H9 (cell line): Measurements from ENCODE around the gene TBC1D13. TPM values are rescaled to one million over a fixed set of nuclear protein-coding genes. Genes with fewer than 3 reads are reported as not detected.
"Not testable (repeated sequence)": the region's sequence is repeated elsewhere in the genome, so short reads cannot be mapped to it uniquely, and the experiment has no call there.

Source experiments
- DNase-seq: peaks from one replicate; pipeline ENCODE4 v3.0.0-alpha.2; 2017
- H2AFZ ChIP-seq: one replicate; pipeline ENCODE4 v1.6.1; 2013; ENCODE audit warnings: mild to moderate bottlenecking, low read length, control low read depth, moderate library complexity
- H2AK5ac ChIP-seq: 2 replicates; pipeline ENCODE4 v1.6.1; 2013; ENCODE audit warnings: low read length, control low read depth, mixed read lengths; ENCODE audit not compliant: insufficient read length
- H2BK120ac ChIP-seq: one replicate; pipeline ENCODE4 v1.6.1; 2013; ENCODE audit warnings: low read depth, mild to moderate bottlenecking, low read length, control low read depth, inconsistent platforms; ENCODE audit not compliant: poor library complexity, severe bottlenecking
- H2BK12ac ChIP-seq: 2 replicates; pipeline ENCODE4 v1.6.1; 2013; ENCODE audit warnings: low read length, control low read depth, mixed read lengths, low read depth; ENCODE audit not compliant: insufficient read length
- H2BK15ac ChIP-seq: 2 replicates; pipeline ENCODE4 v1.6.1; 2013; ENCODE audit warnings: low read depth, low read length, control low read depth
- H2BK20ac ChIP-seq: one replicate; pipeline ENCODE4 v1.6.1; 2013; ENCODE audit warnings: low read depth, mild to moderate bottlenecking, low read length, control low read depth, inconsistent platforms; ENCODE audit not compliant: poor library complexity, severe bottlenecking
- H2BK5ac ChIP-seq: 2 replicates; pipeline ENCODE4 v1.6.1; 2013; ENCODE audit warnings: low read length, control low read depth, mixed read lengths; ENCODE audit not compliant: insufficient read length
- H3K14ac ChIP-seq: 2 replicates; pipeline ENCODE4 v1.6.1; 2013; ENCODE audit warnings: low read length, control low read depth; ENCODE audit not compliant: insufficient read depth
- H3K18ac ChIP-seq: 2 replicates; pipeline ENCODE4 v1.6.1; 2013; ENCODE audit warnings: low read depth, mild to moderate bottlenecking, mixed read lengths, low read length, control low read depth; ENCODE audit not compliant: insufficient read length
- H3K23ac ChIP-seq: 2 replicates; pipeline ENCODE4 v1.6.1; 2013; ENCODE audit warnings: low read length, control low read depth, mixed read lengths, low read depth; ENCODE audit not compliant: insufficient read length
- H3K23me2 ChIP-seq: 2 replicates; pipeline ENCODE4 v1.6.1; 2013; ENCODE audit warnings: low read depth, mild to moderate bottlenecking, mixed read lengths, low read length, control low read depth; ENCODE audit not compliant: insufficient read length, poor library complexity, severe bottlenecking
- H3K27ac ChIP-seq: 2 replicates; pipeline ENCODE4 v1.5.1; 2013; ENCODE audit warnings: low read length, control low read depth, mixed read lengths, low read depth; ENCODE audit not compliant: insufficient read length
- H3K27me3 ChIP-seq: 2 replicates; pipeline ENCODE4 v1.6.1; 2013; ENCODE audit warnings: low read length, control low read depth, inconsistent platforms; ENCODE audit not compliant: insufficient read depth
- H3K4ac ChIP-seq: 2 replicates; pipeline ENCODE4 v1.6.1; 2013; ENCODE audit warnings: low read depth, mild to moderate bottlenecking, control low read depth, inconsistent platforms, low read length, moderate library complexity
- H3K4me1 ChIP-seq: 2 replicates; pipeline ENCODE4 v1.6.1; 2013; ENCODE audit warnings: low read length, control low read depth, inconsistent platforms; ENCODE audit not compliant: insufficient read depth
- H3K4me2 ChIP-seq: 2 replicates; pipeline ENCODE4 v1.6.1; 2013; ENCODE audit warnings: low read length, control low read depth, mixed read lengths; ENCODE audit not compliant: insufficient read length, insufficient read depth
- H3K56ac ChIP-seq: 2 replicates; pipeline ENCODE4 v1.6.1; 2013; ENCODE audit warnings: low read depth, mild to moderate bottlenecking, mixed read lengths, low read length, control low read depth; ENCODE audit not compliant: insufficient read length
- H3K79me1 ChIP-seq: 2 replicates; pipeline ENCODE4 v1.6.1; 2013; ENCODE audit warnings: low read depth, mild to moderate bottlenecking, moderate library complexity, low read length, control low read depth, inconsistent platforms; ENCODE audit not compliant: insufficient read depth, poor library complexity, severe bottlenecking
- H3K79me2 ChIP-seq: 2 replicates; pipeline ENCODE4 v1.6.1; 2013; ENCODE audit warnings: low read length, control low read depth, inconsistent platforms; ENCODE audit not compliant: insufficient read depth
- H3K9ac ChIP-seq: 2 replicates; pipeline ENCODE4 v1.6.1; 2013; ENCODE audit warnings: low read length, control low read depth, mixed read lengths; ENCODE audit not compliant: insufficient read length; ENCODE audit errors: extremely low read depth
- H3K9me3 ChIP-seq: one replicate; pipeline ENCODE4 v1.6.1; 2013; ENCODE audit warnings: low read depth, low read length, inconsistent platforms; ENCODE audit not compliant: control insufficient read depth
- H3T11ph ChIP-seq: one replicate; pipeline ENCODE4 v1.6.1; 2013; ENCODE audit warnings: mild to moderate bottlenecking, low read length, control low read depth, inconsistent platforms
- H4K20me1 ChIP-seq: one replicate; pipeline ENCODE4 v1.6.1; 2013; ENCODE audit not compliant: control insufficient read depth, insufficient read length, insufficient read depth
- H4K5ac ChIP-seq: 2 replicates; pipeline ENCODE4 v1.6.1; 2013; ENCODE audit warnings: low read depth, mild to moderate bottlenecking, mixed read lengths, low read length, control low read depth; ENCODE audit not compliant: insufficient read length
- H4K8ac ChIP-seq: replicated peaks from 2 replicates; pipeline ENCODE4 v1.6.1; 2013; ENCODE audit warnings: low read length, control low read depth, mixed read lengths, low read depth; ENCODE audit not compliant: insufficient read length
- H4K91ac ChIP-seq: 2 replicates; pipeline ENCODE4 v1.6.1; 2013; ENCODE audit warnings: low read depth, mild to moderate bottlenecking, moderate library complexity, mixed read lengths, low read length, control low read depth; ENCODE audit not compliant: insufficient read length
- H3K27ac Mint-ChIP-seq, 3 experiments: 2 replicates in 2 of 3; 3 replicates in 1 of 3; pipeline ENCODE4 v1.8.0; 2020 to 2021; ENCODE audit warnings: mixed read lengths in 3 of 3, mild to moderate bottlenecking in 1 of 3, moderate library complexity in 1 of 3
- H3K27me3 Mint-ChIP-seq: 2 replicates; pipeline ENCODE4 v1.8.0; 2021; ENCODE audit warnings: low read depth, mild to moderate bottlenecking, moderate library complexity, mixed read lengths
- H3K36me3 Mint-ChIP-seq, 3 experiments: 2 replicates in 2 of 3; 3 replicates in 1 of 3; pipeline ENCODE4 v1.8.0; 2020 to 2021; ENCODE audit warnings: low read depth in 3 of 3, mixed read lengths in 3 of 3; ENCODE audit not compliant: insufficient read depth in 1 of 3
- H3K4me1 Mint-ChIP-seq, 2 experiments: 2 replicates each; pipeline ENCODE4 v1.8.0; 2020; ENCODE audit warnings: mixed read lengths in 2 of 2
- H3K4me3 Mint-ChIP-seq, 2 experiments: 2 replicates in 1 of 2; 3 replicates in 1 of 2; pipeline ENCODE4 v1.8.0; 2020 to 2021; ENCODE audit warnings: mild to moderate bottlenecking in 2 of 2, mixed read lengths in 2 of 2, moderate library complexity in 1 of 2
- H3K9me3 Mint-ChIP-seq, 2 experiments: 2 replicates in 1 of 2; 3 replicates in 1 of 2; pipeline ENCODE4 v1.8.0; 2020; ENCODE audit warnings: mild to moderate bottlenecking in 2 of 2, mixed read lengths in 2 of 2, moderate library complexity in 1 of 2
- WGBS: extraction: QIAGEN DNeasy Blood & Tissue Kit; methylation state at CpG from one replicate; pipeline ENCODE4 v1.1.7; 2013; ENCODE audit warnings: missing lambda C conversion rate, low lambda C conversion rate, mixed read lengths; ENCODE audit not compliant: insufficient read length; ENCODE audit errors: extremely low coverage; 5-methylcytosine and 5-hydroxymethylcytosine counted together
- total RNA-seq: library from RNA; stranded (reverse); gene quantifications from 2 replicates; pipeline ENCODE4 v1.2.1, GENCODE V29; 2021
- TF ChIP-seq, protein P1 (sequence below): fragments of 200-600 bp; sonication (generic); conservative IDR thresholded peaks from 3 replicates; pipeline ENCODE4 v1.8.0; 2021; ENCODE audit warnings: antibody characterized with exemption, mild to moderate bottlenecking

Gene TBC1D13
- total RNA-seq, 1 experiment from 2014 or later = 27.3 TPM

DNA sequence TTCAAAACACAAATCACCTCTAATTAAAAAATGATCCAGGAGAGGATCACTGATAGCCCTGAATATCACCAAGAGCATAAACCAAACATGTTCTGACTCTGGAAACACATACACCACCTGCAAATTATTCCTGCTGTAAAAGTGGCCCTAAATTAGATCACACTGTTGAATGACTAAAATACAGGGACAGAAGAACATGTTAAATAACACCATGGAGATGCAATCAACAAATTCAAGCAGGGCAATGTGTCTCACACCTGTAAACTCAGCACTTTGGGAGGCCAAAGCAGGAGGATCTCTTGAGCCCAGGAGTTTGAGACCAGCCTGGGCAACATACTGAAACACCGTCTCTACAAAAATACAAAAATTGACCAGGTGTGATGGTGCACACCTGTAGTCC lies 60.8 kb downstream of the TBC1D13 start:
- Histone ChIP-seq H3K79me1 (no peaks in the 10 kb centered on the region), H3K23ac (no peak overlapping the region), H2BK5ac (no peak overlapping the region), H3K27ac (no peak overlapping the region), H3K23me2 (no peaks in the 10 kb centered on the region), H3K4me1 (no peaks in the 10 kb centered on the region), H3K4me2 (no peak overlapping the region), H3K4ac (no peak overlapping the region), H2BK12ac (no peak overlapping the region), H3K14ac (no peak overlapping the region), H4K91ac (no peak overlapping the region), H3K9me3 (no peaks in the 10 kb centered on the region), H3K9ac (no peak overlapping the region), H2AK5ac (no peak overlapping the region), H4K20me1 (no peaks in the 10 kb centered on the region), H3K56ac (no peak overlapping the region), H4K5ac (no peak overlapping the region), H3T11ph (no peak overlapping the region), H2AFZ (no peak overlapping the region), H2BK15ac (no peak overlapping the region), H3K27me3 (no peaks in the 10 kb centered on the region), H2BK20ac (no peak overlapping the region), H4K8ac (no peak overlapping the region), H3K18ac (no peak overlapping the region), H3K79me2 (no peaks in the 10 kb centered on the region), H2BK120ac (no peak overlapping the region)
- no peak overlapping the region for H3K4me3 Mint-ChIP-seq
- TF ChIP-seq, protein P1, sequence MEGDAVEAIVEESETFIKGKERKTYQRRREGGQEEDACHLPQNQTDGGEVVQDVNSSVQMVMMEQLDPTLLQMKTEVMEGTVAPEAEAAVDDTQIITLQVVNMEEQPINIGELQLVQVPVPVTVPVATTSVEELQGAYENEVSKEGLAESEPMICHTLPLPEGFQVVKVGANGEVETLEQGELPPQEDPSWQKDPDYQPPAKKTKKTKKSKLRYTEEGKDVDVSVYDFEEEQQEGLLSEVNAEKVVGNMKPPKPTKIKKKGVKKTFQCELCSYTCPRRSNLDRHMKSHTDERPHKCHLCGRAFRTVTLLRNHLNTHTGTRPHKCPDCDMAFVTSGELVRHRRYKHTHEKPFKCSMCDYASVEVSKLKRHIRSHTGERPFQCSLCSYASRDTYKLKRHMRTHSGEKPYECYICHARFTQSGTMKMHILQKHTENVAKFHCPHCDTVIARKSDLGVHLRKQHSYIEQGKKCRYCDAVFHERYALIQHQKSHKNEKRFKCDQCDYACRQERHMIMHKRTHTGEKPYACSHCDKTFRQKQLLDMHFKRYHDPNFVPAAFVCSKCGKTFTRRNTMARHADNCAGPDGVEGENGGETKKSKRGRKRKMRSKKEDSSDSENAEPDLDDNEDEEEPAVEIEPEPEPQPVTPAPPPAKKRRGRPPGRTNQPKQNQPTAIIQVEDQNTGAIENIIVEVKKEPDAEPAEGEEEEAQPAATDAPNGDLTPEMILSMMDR = no peak
- H3K36me3 Mint-ChIP-seq = peaks cover 22 to 25% (median 25%) of the 10 kb centered on the region in 3 experiments
- no CpG with 5 or more reads among the region's 1 CpG for WGBS
- peaks cover 21 to 22% of the 10 kb centered on the region in 2 experiments for H3K9me3 Mint-ChIP-seq
- peaks cover 4 to 5% of the 10 kb centered on the region in 2 experiments; a peak in 2 of 4 replicates for H3K4me1 Mint-ChIP-seq
- DNase-seq = no peak
- H3K27me3 Mint-ChIP-seq = no peaks in the 10 kb centered on the region
- H3K27ac Mint-ChIP-seq = no peak overlapping the region; a peak in 1 of 7 replicates

DNA sequence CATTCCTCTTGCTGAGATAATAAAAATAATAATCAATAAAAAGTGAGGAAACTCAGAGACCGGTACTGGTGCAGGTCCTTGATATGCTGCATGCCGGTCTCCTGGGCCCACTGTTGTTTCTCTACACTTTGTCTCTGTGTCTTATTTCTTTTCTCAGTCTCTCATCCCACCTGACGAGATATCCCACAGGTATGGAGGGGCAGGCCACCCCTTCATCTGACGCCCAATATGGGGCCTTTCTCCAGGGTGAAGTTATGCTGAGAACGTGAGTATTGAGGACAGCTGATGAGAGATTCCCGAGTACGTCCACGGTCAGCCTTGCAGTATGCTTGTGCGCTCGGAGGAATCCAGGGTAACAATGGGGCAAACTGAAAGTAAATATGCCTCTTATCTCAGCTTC lies 64.0 kb downstream of the TBC1D13 start:
- not testable (repeated sequence) for H2BK15ac ChIP-seq, H3K9me3 ChIP-seq, H2AFZ ChIP-seq, H3T11ph ChIP-seq, H3K14ac ChIP-seq, H3K56ac ChIP-seq, H3K23ac ChIP-seq, H4K20me1 ChIP-seq, H2BK5ac ChIP-seq, H3K9ac ChIP-seq, H3K4ac ChIP-seq, H2BK12ac ChIP-seq, H2AK5ac ChIP-seq, H3K23me2 ChIP-seq, H3K4me1 Mint-ChIP-seq, H3K27ac Mint-ChIP-seq, H4K5ac ChIP-seq, H3K79me1 ChIP-seq, H4K91ac ChIP-seq, DNase-seq, H3K27me3 ChIP-seq, H4K8ac ChIP-seq, H2BK120ac ChIP-seq, H3K79me2 ChIP-seq, H2BK20ac ChIP-seq, H3K4me3 Mint-ChIP-seq, H3K4me2 ChIP-seq, H3K27me3 Mint-ChIP-seq, H3K18ac ChIP-seq, H3K27ac ChIP-seq, H3K4me1 ChIP-seq
- Mint-ChIP-seq H3K9me3 (peaks cover 21 to 22% of the 10 kb centered on the region in 2 experiments), H3K36me3 (peaks cover 22 to 25% (median 22%) of the 10 kb centered on the region in 3 experiments)
- WGBS = no CpG with 5 or more reads among the region's 10 CpGs
